Brain microvascular endothelial cell (primary cell): Measurements from ENCODE around the gene SH3GL3.

Source experiments
- DNase-seq: peaks from one replicate; pipeline ENCODE4 v3.0.0-alpha.2; 2020
- H3K27ac ChIP-seq: fragments of 250-450 bp; sonication (Bioruptor Pico); 2 replicates; pipeline ENCODE4 v1.5.1; 2020; ENCODE audit warnings: mild to moderate bottlenecking, moderate library complexity
- H3K27me3 ChIP-seq: fragments of 250-450 bp; sonication (Bioruptor Pico); replicated peaks from 2 replicates; pipeline ENCODE4 v1.5.1; 2020; ENCODE audit warnings: mild to moderate bottlenecking
- H3K36me3 ChIP-seq: fragments of 250-450 bp; sonication (Bioruptor Pico); replicated peaks from 2 replicates; pipeline ENCODE4 v1.5.1; 2020; ENCODE audit warnings: mild to moderate bottlenecking
- H3K4me3 ChIP-seq: 2 replicates; pipeline ENCODE4 v1.5.1; 2011; ENCODE audit warnings: low read depth, mild to moderate bottlenecking, control low read depth, low read length, moderate library complexity
- CTCF ChIP-seq: IDR thresholded peaks from 2 replicates; pipeline ENCODE4 v1.5.1; 2011; ENCODE audit warnings: low read depth, mild to moderate bottlenecking, moderate library complexity, low read length, control low read depth, inconsistent platforms; ENCODE audit errors: missing control alignments
- in situ Hi-C: cut with HindIII; loops from 2 replicates; pipeline ENCODE4 v1.10.0; 2017; ENCODE audit warnings: low sequenced_read_pairs, low pct_ligation_motif_present

SH3GL3 gene

GRCh38 chr15:83446417-83446816 lies 724 bp upstream of the SH3GL3 start:
- no peak overlapping the region for H3K27ac ChIP-seq
- no peaks in the 10 kb centered on the region for H3K36me3 ChIP-seq
- H3K27me3 ChIP-seq = peaks cover 11% of the 10 kb centered on the region
- TF ChIP-seq CTCF = no peak
- DNase-seq = no peak
- H3K4me3 ChIP-seq = no peak overlapping the region
- in situ Hi-C loops = no loop called here

GRCh38 chr15:83449250-83449671 lies 2.1 kb downstream of the SH3GL3 start:
- in situ Hi-C loops = no loop called here
- Histone ChIP-seq H3K27ac (no peak overlapping the region), H3K36me3 (no peaks in the 10 kb centered on the region), H3K4me3 (no peak overlapping the region), H3K27me3 (peaks cover 11% of the 10 kb centered on the region)
- no peak for DNase-seq
- no peak for TF ChIP-seq CTCF

- H3K36me3 ChIP-seq = no peaks in the 10 kb centered on the region
- H3K4me3 ChIP-seq = no peak overlapping the region
- H3K27ac ChIP-seq = no peak overlapping the region
- DNase-seq = no peak
- in situ Hi-C loops = no loop called here
- H3K27me3 ChIP-seq = peaks cover 11% of the 10 kb centered on the region
- TF ChIP-seq CTCF = no peak
Measured at GRCh38 chr15:83449937-83450506, 2.9 kb downstream of the SH3GL3 start.

GRCh38 chr15:83457149-83457548 lies 10.0 kb downstream of the SH3GL3 start:
- no peak overlapping the region for H3K4me3 ChIP-seq
- H3K36me3 ChIP-seq = no peaks in the 10 kb centered on the region
- no peak for TF ChIP-seq CTCF
- no peak overlapping the region for H3K27ac ChIP-seq
- no peaks in the 10 kb centered on the region for H3K27me3 ChIP-seq
- no peak for DNase-seq
- in situ Hi-C loops = no loop called here

GRCh38 chr15:83458381-83458780 lies 11.2 kb downstream of the SH3GL3 start:
- H3K27me3 ChIP-seq = no peaks in the 10 kb centered on the region
- no peak for DNase-seq
- in situ Hi-C loops = no loop called here

More at GRCh38 chr15:83458381-83458780, 11.2 kb downstream of the SH3GL3 start:
- no peak for TF ChIP-seq CTCF
- Histone ChIP-seq H3K4me3 (no peak overlapping the region), H3K27ac (no peak overlapping the region), H3K36me3 (no peaks in the 10 kb centered on the region)
